Measurements from ENCODE around the gene MRPL38. TPM values are rescaled to one million over a fixed set of nuclear protein-coding genes. Genes with fewer than 3 reads are reported as not detected.

Gene MRPL38
- total RNA-seq, 4 donors from 2014 or later = 28.4 to 57.9 (median 46.0) TPM

DNA sequence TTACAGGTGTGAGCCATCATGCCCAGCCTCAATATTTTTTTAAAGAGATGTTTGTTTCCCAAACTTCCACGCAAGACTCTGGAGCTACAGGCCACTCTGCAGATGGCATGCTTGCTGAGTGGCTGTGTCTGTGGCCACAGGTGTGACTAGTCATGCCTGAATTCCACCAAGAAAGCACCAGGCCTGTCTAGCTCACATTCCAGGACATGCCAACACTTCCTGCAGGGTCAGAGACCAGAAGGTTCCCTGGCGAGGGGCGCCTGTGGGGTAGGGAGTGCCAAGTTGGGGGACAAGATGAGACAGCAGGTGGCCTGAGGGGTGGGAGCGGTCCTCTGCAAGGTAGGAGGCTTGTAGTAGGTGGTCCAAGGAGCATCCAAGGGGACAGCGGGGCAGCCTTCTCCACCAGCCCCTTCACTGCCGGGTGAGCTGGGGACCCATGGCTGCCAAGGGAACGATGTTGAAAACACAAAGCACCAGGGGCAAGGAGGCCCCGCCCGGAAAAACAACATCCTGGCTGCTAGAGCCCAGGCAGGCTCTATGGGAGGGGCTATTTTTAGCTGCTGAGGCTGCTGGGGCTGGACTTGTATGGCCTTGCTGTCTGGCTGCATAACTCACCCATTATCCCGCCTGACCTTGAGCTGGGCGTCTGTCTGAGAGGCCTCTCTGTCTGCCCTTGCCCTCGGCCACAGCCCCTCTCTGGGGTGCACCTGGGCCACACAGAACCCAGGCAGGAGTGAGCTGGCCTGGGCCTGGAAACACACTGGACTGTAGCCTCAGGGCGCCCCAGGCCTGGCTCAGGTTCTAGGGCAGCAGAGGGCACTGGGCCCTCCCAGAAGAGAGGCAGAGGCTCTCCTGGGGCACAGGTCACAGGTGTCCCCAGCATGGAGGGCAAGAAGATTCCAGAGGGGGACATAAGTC lies 32.0 kb downstream of the MRPL38 start:
- TF ChIP-seq, protein P1, sequence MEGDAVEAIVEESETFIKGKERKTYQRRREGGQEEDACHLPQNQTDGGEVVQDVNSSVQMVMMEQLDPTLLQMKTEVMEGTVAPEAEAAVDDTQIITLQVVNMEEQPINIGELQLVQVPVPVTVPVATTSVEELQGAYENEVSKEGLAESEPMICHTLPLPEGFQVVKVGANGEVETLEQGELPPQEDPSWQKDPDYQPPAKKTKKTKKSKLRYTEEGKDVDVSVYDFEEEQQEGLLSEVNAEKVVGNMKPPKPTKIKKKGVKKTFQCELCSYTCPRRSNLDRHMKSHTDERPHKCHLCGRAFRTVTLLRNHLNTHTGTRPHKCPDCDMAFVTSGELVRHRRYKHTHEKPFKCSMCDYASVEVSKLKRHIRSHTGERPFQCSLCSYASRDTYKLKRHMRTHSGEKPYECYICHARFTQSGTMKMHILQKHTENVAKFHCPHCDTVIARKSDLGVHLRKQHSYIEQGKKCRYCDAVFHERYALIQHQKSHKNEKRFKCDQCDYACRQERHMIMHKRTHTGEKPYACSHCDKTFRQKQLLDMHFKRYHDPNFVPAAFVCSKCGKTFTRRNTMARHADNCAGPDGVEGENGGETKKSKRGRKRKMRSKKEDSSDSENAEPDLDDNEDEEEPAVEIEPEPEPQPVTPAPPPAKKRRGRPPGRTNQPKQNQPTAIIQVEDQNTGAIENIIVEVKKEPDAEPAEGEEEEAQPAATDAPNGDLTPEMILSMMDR (IDR thresholded peaks at IDR 0.05; ENCODE audit: low read depth) = no peak

DNA sequence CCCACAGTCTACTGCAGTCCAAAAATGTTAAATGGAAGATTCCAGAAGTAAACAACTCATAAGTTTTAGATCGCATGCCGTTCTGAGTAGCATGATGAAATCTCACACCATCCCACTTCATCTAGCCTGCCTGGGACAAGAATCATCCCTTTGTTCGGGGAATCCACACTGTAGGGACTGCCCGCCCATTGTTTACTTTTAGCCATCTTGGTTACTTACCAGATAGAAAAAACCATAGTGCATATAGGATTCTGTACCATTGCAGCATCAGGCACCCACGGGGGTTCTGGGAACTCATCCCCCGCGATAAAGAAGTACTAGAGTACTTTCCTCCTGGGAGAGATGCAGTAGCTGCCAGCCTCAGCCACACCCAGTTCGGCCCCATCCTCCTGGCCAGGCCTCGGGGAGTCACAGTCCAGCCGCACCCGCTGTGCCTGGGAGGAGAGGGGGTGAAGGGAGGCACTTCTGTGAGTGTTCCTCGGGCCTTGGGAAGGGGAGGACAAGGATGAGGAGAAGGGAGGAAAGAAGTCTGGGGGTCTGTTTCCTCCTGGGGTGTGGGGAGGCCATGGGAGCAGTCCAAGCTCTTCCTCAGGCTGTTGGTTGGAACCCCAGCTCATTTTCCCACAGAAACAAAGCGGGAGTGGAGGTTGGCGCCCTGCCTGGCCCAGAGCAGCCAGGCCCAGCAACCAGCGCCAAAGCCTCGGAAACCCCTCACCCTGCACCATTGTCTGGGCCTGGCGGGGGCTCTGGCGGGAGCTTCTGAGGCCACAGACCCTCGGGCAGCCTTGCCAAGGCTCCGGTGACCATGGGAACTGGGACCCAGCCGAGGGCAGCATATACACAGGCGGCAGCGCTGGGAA lies 35.2 kb downstream of the MRPL38 start:
- TF ChIP-seq, protein P1 (IDR thresholded peaks at IDR 0.05; ENCODE audit: low read depth) = no peak

DNA sequence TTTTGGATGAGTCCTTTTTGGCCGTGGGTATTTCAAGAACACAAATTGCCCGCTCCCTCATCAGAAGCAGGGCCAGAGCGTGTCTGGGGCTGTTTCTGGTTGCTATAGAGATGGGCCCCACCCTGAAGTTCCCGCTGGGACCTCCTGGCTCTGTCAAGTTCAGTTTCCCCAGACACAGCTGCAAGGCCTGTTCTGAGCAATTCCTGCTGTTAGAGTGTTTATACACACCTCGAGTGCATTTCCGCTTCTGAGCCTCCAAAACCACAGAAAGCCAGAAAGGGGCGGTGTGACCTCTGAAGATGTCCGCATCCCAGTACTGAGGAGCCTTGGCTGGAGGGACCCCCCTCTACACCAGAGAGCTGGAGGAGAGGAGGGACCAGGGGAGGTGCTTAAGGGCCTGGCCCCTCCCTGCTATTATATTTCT lies 40.2 kb downstream of the MRPL38 start:
- TF ChIP-seq, protein P1 (IDR thresholded peaks at IDR 0.05; ENCODE audit: low read depth) = no peak

DNA sequence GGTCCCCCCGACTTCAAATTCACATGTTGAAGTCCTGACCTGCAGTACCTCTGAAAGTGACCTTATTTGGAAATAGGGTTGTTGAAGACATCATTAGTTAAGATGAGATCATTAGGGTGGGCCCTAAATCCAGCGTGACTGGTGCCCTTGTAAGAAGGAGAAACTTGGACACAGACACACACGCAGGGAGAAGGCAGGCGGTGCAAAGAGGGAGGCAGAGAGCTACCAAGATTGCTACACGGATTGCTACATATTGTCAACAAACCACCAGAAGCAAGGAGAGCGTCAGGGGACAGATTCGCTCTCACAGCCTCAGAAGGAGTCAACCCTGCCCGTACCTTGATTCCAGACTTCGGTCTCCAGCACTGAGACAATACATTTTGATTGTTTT lies 42.8 kb downstream of the MRPL38 start:
- TF ChIP-seq, protein P1 (IDR thresholded peaks at IDR 0.05; ENCODE audit: low read depth) = no peak

DNA sequence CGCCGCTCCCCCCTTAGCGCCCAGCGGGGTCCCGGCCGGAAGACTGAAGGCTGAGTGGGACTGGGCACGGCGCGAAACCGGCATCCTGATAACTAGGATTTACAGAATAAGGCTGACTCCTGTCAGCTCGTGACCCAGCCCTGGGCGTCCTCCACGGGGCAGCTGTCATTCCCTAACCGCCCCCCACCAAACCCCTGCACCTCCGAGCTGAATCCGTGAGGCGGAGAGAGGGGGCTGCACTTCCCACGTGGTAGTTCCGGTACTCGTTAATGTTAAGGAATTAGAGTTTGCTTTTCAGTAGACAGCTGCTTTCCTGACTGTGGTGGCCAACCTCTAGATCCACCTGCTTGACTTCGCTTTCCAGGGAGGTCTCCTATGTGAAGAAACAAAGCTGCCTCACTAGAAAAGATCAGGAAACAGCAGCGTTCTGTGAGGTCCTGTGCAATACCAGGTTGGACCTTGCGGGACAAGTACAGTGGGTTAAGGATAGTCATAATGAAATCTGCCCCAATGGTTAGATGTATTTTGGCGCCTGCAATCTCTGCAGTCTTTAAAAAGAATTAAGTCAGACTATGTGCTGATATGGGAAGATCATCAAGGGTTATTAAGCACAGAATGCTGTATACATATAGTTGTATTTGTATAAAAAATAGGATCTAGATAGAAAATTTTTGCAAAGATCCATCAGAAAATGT lies 48.5 kb downstream of the MRPL38 start:
- TF ChIP-seq, protein P1 (IDR thresholded peaks at IDR 0.05; ENCODE audit: low read depth) = no peak

DNA sequence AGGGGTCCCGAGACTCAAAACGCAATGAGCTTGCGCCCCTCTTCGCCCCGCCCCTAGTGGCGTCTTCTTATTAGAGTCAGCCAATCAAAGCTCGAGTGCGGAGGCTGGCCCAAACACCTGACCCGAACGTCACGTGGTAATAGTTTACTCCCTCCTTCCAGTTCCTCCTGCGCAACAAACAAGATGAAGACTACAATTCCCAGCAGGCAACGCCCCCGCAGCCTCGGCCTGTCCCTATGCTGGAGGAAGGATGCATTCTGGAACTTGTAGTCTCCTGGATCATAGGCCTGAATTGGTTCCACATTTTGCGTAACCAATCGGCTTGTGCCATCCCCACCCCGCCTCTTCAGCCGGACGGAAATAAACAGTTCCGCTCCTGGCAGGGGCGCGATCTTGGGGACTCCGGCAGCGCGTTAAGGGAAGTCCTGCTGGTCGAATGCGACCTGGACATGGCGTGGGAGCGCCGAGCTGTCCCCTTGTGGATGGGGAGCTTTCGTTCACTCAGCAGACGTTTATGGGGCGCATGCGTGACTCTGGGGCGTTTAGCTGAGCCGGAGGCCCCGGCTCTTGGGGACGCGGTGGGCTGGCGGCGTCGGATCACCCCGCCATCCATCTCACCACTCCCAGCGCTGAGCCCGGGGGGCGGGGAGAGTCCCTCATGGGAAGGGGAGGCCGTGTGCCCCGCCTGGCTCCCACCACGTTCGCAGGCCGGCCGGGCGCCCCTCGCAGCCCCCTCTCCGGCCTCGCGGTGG lies 49.2 kb downstream of the MRPL38 start, which contains the start of gene WBP2:
WBP2 (minus strand) TSS at position 26 of the 752 bp plus-strand sequence. CDS start 38 bp downstream, outside the sequence.
- TF ChIP-seq, protein P1 (IDR thresholded peaks at IDR 0.05; ENCODE audit: low read depth) = no peak

Data from subcutaneous adipose tissue (tissue), 4 donors.